Naive B cell (primary cell): Measurements from ENCODE around the gene ABHD2. TPM values are rescaled to one million over a fixed set of nuclear protein-coding genes. Genes with fewer than 3 reads are reported as not detected.

Experiments used
- ATAC-seq, 2 donors: fragments of 150-1000 bp; cut with Tn5 transposase; 2 replicates each; pipeline ENCODE4 v1.10.0; 2021; ENCODE audit warnings: low read depth in 2 of 2, mild to moderate bottlenecking in 2 of 2, moderate library complexity in 2 of 2
- DNase-seq: peaks from one replicate; pipeline ENCODE4 v3.0.0; 2022
- H3K27ac Mint-ChIP-seq, 6 donors: one replicate each; pipeline ENCODE4 v1.8.0; 2020 to 2022; ENCODE audit warnings: mild to moderate bottlenecking in 6 of 6, mixed read lengths in 6 of 6, moderate library complexity in 5 of 6, inconsistent platforms in 2 of 6
- H3K27me3 Mint-ChIP-seq, 3 donors: one replicate each; pipeline ENCODE4 v1.8.0; 2021 to 2022; ENCODE audit warnings: mixed read lengths in 3 of 3, mild to moderate bottlenecking in 1 of 3
- H3K36me3 Mint-ChIP-seq, 2 donors: one replicate each; pipeline ENCODE4 v1.8.0; 2020 to 2022; ENCODE audit warnings: mixed read lengths in 2 of 2, inconsistent platforms in 1 of 2, mild to moderate bottlenecking in 1 of 2
- H3K4me1 Mint-ChIP-seq, 3 donors: one replicate each; pipeline ENCODE4 v1.8.0; 2020 to 2022; ENCODE audit warnings: mixed read lengths in 3 of 3, inconsistent platforms in 1 of 3, mild to moderate bottlenecking in 1 of 3, moderate library complexity in 1 of 3
- H3K4me3 Mint-ChIP-seq, 8 donors: one replicate each; pipeline ENCODE4 v1.8.0; 2020 to 2022; ENCODE audit warnings: mild to moderate bottlenecking in 8 of 8, mixed read lengths in 8 of 8, moderate library complexity in 8 of 8, inconsistent platforms in 2 of 8
- H3K9me3 Mint-ChIP-seq, 7 donors: one replicate each; pipeline ENCODE4 v1.8.0; 2020 to 2022; ENCODE audit warnings: mixed read lengths in 7 of 7, mild to moderate bottlenecking in 5 of 7, inconsistent platforms in 2 of 7, moderate library complexity in 1 of 7
- polyA plus RNA-seq, 6 donors: library from polyadenylated mRNA; unstranded; fragments of 300-500 nt; fragmentation: Illumina TruSeq; gene quantifications; one replicate each; pipeline ENCODE4 v1.2.3, GENCODE V29; 2021; ENCODE audit warnings: low read depth in 6 of 6

Gene ABHD2
- polyA plus RNA-seq, 6 donors from 2014 or later, result 5.4 to 17.6 (median 12.1) TPM

DNA sequence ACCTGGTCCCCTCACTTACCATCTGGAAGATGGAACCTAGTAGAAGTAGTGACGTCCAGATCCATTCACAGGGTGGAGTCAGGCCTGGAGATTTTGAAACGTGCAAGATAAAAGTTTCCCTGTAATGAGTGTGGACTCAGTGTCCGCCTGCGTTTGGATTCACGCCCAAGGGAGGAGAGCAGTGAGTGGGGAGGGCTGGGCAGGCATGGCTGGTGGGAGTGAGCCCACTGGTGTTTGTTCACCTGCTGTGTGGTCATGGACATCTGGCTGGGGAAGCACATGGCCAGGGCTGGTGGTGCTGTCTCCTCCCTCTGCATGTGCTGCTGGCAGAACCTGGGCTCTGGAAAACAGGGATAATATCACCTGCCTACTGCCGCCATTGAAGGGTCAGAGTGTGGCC, 96.1 kb downstream of the ABHD2 start:
- Mint-ChIP-seq H3K27ac (no peak overlapping the region), H3K36me3 (peaks cover 15 to 21% of the 10 kb centered on the region in 2 donors), H3K4me1 (no peaks in the 10 kb centered on the region), H3K27me3 (no peaks in the 10 kb centered on the region), H3K9me3 (no peaks in the 10 kb centered on the region), H3K4me3 (peak overlapping the region in 1 of 8 donors; percentile 15)
- ATAC-seq (no peak), DNase-seq (no peak)

DNA sequence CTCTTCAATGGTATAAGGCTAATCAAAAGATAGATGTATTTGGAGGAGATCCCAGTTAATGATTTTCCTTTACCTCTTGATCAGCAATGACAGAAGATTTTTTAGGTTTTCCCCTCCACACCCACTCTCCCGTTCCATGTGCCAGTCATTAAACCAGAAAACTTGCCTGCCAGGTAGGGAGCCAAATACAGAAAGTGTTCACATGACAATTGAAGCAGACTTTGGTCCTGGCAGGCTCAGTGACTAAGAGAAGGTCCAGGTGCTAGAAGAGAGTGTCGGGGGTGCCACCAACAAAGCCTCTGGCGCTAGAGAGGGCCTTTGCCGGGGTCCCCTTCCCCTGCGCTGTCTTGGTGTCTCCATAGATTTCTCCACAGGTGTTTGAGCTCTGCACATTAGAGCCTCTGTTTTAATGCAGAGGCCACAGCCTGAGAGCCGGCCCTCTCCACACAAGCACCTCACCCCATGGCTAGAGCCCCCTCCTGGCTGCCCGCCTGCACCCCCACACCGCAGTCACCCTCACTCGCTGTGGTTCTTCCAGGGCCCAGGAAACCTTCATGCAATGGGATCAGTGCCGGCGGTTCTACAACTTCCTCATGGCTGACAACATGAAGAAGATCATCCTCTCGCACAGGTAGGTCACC, 96.8 kb downstream of the ABHD2 start:
- DNase-seq (no peak), ATAC-seq (no peak)
- no peaks in the 10 kb centered on the region for H3K4me1 Mint-ChIP-seq
- H3K9me3 Mint-ChIP-seq, result no peaks in the 10 kb centered on the region
- peaks cover 20 to 21% of the 10 kb centered on the region in 2 donors for H3K36me3 Mint-ChIP-seq
- no peaks in the 10 kb centered on the region for H3K27me3 Mint-ChIP-seq
- no peak overlapping the region for H3K27ac Mint-ChIP-seq
- H3K4me3 Mint-ChIP-seq, result no peak overlapping the region

DNA sequence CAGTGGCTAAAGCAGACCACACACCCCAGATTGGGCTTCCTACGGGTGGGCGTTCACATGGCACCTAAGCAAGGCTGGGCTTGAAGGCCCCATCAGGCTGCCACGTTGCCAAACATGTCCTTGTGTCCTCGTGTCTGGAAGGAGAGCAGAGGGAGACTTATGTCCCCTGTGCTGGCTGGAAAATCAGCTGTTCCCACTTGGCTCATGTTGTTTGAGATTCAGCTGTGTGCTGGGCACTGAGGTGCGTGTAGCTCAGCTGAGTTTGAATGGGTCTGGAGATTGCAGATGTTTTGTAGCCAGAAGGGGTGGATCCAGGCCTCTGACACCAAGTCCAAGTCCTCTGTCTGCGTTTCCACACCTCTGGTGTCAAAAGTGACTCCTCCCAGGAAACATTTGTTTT, 98.5 kb downstream of the ABHD2 start:
- Mint-ChIP-seq H3K36me3 (peaks cover 25 to 31% of the 10 kb centered on the region in 2 donors), H3K4me3 (no peak overlapping the region)

DNA sequence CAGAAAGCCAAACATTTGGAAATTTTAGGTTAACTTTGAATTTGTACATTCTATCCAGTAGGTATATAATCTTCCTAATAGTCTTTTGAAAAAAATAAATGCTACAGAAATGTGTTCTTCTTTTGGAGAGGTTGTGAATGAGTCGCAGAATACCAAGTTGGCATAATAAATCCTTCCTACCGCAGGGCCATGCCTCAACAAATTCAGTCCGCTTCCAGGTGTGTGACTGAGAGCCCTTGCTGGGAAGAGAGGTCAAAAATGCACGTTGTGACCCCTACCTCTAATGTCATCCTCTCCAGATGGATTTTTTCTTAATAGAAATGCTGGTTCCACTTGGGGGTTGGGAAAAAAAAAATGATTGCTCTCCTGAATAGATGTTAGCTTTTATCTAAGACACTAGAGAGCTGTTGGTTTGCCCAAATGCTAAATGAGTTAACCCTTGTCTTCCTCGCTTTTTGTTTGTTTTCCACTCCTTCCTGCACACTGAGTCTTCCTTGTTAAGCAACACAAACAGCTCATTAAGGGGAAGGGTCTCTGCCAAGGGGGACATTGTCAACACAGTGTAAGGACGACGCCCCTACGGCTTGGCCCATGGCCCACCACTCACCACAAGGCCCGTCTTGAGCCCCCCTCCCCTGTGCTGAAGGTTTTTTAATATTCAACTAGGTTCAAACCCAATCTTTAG, 99.2 kb downstream of the ABHD2 start:
- Mint-ChIP-seq H3K4me3 (no peak overlapping the region), H3K27ac (no peak overlapping the region), H3K4me1 (no peaks in the 10 kb centered on the region), H3K9me3 (no peaks in the 10 kb centered on the region), H3K27me3 (no peaks in the 10 kb centered on the region), H3K36me3 (peaks cover 28 to 37% of the 10 kb centered on the region in 2 donors)
- no peak for DNase-seq
- ATAC-seq, result no peak

More for the DNA sequence above, 98.5 kb downstream of the ABHD2 start:
- H3K27ac Mint-ChIP-seq, result no peak overlapping the region
- ATAC-seq (no peak), DNase-seq (no peak)
- H3K4me1 Mint-ChIP-seq, result no peaks in the 10 kb centered on the region
- H3K27me3 Mint-ChIP-seq, result no peaks in the 10 kb centered on the region
- no peaks in the 10 kb centered on the region for H3K9me3 Mint-ChIP-seq

DNA sequence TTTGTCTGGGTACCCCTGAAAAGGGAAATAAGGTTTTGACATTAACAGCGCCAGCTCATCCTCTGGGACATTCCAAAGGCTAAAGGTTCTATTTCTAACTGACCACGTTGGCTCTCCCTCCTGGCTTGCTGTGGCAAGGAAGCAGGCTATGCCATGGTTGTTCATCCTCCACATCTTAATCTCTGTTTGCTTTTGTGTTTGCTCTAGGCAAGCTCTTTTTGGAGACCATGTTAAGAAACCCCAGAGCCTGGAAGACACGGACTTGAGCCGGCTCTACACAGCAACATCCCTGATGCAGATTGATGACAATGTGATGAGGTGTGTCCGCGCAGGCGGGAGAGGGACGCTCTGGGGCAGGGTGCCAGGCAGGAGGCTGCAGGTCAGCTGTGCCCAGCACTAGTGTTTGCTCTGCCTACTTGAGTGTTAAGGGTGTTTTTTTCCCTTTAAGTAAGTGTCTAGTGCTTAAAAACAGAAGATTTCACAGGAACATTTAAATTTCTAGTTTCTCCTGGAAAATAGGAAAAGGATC, 99.8 kb downstream of the ABHD2 start:
- ATAC-seq (no peak), DNase-seq (no peak)
- Mint-ChIP-seq H3K36me3 (peaks cover 33 to 39% of the 10 kb centered on the region in 2 donors), H3K4me1 (no peaks in the 10 kb centered on the region), H3K9me3 (no peaks in the 10 kb centered on the region), H3K4me3 (no peak overlapping the region), H3K27me3 (no peaks in the 10 kb centered on the region), H3K27ac (no peak overlapping the region)

DNA sequence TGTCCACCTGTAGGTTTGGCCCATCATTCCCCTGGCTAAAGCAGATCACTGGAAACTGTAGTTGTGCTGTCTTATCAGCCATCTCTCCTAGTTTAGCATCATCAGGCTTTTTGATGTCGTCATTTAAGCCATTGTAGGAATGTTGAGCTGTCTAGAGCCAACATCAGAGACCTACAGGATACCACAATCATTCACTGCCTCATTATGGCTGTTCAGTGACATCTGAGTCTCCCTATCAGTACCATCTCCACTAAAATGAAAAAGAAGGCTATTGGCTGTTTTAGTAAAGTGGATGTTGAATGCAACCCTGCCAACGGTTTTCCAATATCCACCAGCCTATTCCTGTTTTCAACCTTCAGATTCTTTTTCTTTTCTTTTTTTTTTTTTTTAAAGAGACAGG, 103.9 kb downstream of the ABHD2 start:
- Mint-ChIP-seq H3K4me3 (no peak overlapping the region), H3K36me3 (peaks cover 44 to 47% of the 10 kb centered on the region in 2 donors), H3K27ac (peak overlapping the region in 1 of 6 donors; percentile 8), H3K9me3 (no peaks in the 10 kb centered on the region), H3K27me3 (no peaks in the 10 kb centered on the region), H3K4me1 (no peaks in the 10 kb centered on the region)
- DNase-seq (no peak), ATAC-seq (no peak)

DNA sequence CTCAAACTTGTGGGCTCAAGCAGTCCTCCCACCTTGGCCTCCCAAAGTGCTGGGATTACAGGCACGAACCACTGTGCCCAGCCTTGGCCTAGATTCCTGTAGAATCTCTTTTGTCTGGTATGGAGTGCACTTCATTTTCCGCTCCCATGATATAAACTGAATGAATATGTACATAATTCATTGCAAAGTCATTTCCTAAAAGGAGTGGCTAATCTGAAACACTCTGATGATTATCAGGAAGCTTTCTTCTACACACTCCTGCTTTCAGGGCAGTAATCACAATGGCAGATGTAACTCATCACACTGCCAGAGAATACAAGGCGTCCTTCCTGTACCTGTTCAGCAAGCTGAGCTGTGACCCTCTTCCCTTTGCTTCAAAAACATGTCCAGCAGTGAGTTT, 104.5 kb downstream of the ABHD2 start:
- H3K9me3 Mint-ChIP-seq, result no peaks in the 10 kb centered on the region
- H3K27ac Mint-ChIP-seq, result no peak overlapping the region
- DNase-seq (no peak), ATAC-seq (no peak)
- peaks cover 46 to 51% of the 10 kb centered on the region in 2 donors for H3K36me3 Mint-ChIP-seq
- H3K4me1 Mint-ChIP-seq, result no peaks in the 10 kb centered on the region
- no peaks in the 10 kb centered on the region for H3K27me3 Mint-ChIP-seq
- no peak overlapping the region for H3K4me3 Mint-ChIP-seq

DNA sequence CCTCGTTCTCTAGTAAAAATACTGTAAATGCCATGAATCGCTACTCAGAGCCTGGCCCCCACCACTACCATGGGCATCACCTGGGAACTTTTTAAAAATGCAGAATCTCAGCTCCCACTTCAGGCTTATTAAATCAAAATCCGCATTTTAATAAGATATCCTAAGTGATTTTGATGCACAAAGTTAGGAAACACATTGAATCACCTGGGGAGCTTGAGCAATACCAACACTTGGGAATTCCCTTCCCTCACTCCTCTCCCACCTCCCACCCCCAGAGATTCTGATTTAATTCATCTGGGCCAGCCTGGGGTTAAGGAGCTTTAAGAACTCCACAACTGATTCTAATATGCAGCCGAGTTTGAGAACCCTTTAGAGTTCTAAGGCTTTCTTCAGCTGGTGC, 106.4 kb downstream of the ABHD2 start:
- Mint-ChIP-seq H3K4me1 (no peaks in the 10 kb centered on the region), H3K27ac (no peak overlapping the region), H3K9me3 (no peaks in the 10 kb centered on the region), H3K36me3 (peaks cover 38 to 42% of the 10 kb centered on the region in 2 donors), H3K27me3 (no peaks in the 10 kb centered on the region), H3K4me3 (no peak overlapping the region)
- no peak for DNase-seq
- no peak for ATAC-seq

DNA sequence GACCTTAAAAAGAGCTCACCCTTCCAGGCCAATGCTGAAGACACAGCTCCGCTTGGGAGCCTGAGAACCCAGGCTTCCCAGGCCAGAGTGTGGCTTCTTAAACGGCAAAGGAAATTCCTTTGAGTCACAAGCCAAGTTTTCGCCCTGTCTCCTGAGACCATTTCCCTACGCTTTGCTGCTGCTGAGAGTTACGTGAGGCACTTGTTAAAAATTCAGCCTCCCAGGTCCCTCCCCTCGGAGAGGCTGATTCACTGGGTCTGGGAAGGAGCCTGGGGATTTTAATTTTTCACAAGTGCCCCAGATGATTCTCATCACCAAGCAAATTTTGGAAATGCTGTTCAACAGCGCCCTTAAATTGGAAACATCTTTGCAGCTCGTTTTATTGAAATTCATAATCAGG, 107.6 kb downstream of the ABHD2 start:
- no peak overlapping the region for H3K4me3 Mint-ChIP-seq
- ATAC-seq, result no peak
- H3K36me3 Mint-ChIP-seq, result peaks cover 34 to 37% of the 10 kb centered on the region in 2 donors
- no peak for DNase-seq
- H3K4me1 Mint-ChIP-seq, result no peaks in the 10 kb centered on the region
- H3K9me3 Mint-ChIP-seq, result no peaks in the 10 kb centered on the region
- H3K27ac Mint-ChIP-seq, result peak overlapping the region in 1 of 6 donors; percentile 43
- no peaks in the 10 kb centered on the region for H3K27me3 Mint-ChIP-seq

DNA sequence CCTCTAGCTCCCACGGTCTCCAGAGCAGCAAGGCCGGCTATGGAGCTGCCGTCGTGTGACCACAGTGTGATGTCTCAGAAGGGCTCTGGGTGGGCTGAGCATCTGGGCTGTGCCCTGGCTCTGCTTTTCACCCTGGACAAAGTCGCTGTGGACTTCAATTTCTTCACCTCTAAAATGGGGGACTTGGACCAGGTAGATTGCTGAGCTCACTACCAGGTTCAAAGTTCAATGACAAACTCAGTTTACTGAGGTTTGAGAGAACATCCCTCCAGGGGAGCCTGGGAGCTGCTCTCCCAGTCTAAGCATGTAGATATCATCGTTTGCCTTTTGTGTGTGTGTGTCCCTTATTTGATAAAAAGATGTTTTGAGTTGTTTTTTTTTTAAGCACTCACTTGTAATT, 108.0 kb downstream of the ABHD2 start:
- no peak for ATAC-seq
- H3K4me1 Mint-ChIP-seq, result no peaks in the 10 kb centered on the region
- H3K9me3 Mint-ChIP-seq, result no peaks in the 10 kb centered on the region
- peak overlapping the region in 1 of 6 donors; percentile 63 for H3K27ac Mint-ChIP-seq
- H3K36me3 Mint-ChIP-seq, result peaks cover 33 to 37% of the 10 kb centered on the region in 2 donors
- H3K4me3 Mint-ChIP-seq, result no peak overlapping the region
- DNase-seq, result no peak
- no peaks in the 10 kb centered on the region for H3K27me3 Mint-ChIP-seq

DNA sequence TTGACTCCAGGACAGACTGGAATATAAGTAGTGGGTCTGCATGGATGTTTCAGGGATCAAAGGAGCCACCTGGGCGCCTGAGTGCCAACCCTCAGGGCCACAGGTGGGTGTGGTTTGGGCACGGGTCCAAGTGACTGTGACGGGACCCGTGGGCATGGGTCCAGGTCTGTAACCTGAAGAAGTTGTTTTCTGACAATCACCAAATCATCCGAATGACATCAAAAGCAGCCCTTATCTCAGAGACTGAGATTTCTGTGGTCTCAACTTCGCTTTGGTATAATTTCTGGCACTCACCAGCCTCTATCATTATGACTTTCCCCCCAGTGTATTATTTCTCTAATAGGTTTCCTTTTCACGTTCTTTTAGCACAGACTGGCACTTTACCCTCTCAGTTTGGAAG, 108.7 kb downstream of the ABHD2 start:
- no peak overlapping the region for H3K4me3 Mint-ChIP-seq
- no peaks in the 10 kb centered on the region for H3K27me3 Mint-ChIP-seq
- ATAC-seq (no peak), DNase-seq (no peak)
- H3K4me1 Mint-ChIP-seq, result no peaks in the 10 kb centered on the region
- peaks cover 30 to 33% of the 10 kb centered on the region in 2 donors for H3K36me3 Mint-ChIP-seq
- no peaks in the 10 kb centered on the region for H3K9me3 Mint-ChIP-seq
- H3K27ac Mint-ChIP-seq, result no peak overlapping the region

DNA sequence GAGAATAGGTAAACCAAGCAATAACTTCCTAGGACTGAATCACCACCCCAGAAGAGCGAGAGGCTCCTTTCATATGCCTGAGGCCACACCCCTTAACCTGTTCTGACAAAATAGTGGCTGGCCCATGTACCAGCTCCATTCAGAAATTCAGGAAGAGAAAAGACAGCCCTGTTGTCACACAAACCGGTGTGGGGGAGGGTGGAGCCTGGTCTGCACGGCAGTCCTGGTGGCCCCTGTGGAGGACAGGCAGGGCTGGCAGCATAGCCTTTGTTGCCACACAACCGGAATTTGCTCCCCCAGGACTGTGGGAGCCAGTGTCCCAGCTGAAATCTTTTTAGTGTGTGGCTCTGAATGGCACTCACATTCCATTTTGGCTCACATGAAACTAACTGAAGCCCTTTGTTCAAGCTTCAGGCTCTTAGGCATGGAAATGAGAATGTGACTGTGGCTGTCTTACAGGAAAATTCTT, 109.3 kb downstream of the ABHD2 start:
- Mint-ChIP-seq H3K4me1 (no peaks in the 10 kb centered on the region), H3K9me3 (no peaks in the 10 kb centered on the region), H3K27me3 (no peaks in the 10 kb centered on the region), H3K36me3 (peaks cover 29 to 30% of the 10 kb centered on the region in 2 donors), H3K4me3 (peak overlapping the region in 1 of 8 donors; percentile 22), H3K27ac (no peak overlapping the region)
- ATAC-seq, result no peak
- DNase-seq, result no peak

DNA sequence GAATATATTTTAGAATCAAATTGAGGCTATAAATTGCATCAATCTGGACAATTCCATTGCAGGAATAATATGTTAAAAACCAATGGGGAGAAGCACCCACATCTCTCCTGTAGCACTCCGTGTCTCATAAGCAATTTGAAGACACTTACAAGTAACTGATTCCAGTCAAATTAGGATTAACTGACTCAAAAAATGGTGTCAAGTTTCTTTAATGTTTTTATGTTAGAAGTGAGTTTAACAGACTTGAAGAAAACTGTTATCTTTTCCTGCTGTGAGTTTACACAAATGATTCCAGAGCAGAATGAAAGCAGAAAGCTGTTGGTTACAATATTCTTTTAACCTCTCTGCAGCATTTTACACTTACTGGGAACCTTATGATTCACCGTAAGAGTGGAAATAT, 109.9 kb downstream of the ABHD2 start:
- ATAC-seq (no peak), DNase-seq (no peak)
- peaks cover 22 to 26% of the 10 kb centered on the region in 2 donors for H3K36me3 Mint-ChIP-seq
- H3K4me3 Mint-ChIP-seq, result no peak overlapping the region
- no peak overlapping the region for H3K27ac Mint-ChIP-seq
- H3K27me3 Mint-ChIP-seq, result no peaks in the 10 kb centered on the region
- no peaks in the 10 kb centered on the region for H3K4me1 Mint-ChIP-seq
- no peaks in the 10 kb centered on the region for H3K9me3 Mint-ChIP-seq

DNA sequence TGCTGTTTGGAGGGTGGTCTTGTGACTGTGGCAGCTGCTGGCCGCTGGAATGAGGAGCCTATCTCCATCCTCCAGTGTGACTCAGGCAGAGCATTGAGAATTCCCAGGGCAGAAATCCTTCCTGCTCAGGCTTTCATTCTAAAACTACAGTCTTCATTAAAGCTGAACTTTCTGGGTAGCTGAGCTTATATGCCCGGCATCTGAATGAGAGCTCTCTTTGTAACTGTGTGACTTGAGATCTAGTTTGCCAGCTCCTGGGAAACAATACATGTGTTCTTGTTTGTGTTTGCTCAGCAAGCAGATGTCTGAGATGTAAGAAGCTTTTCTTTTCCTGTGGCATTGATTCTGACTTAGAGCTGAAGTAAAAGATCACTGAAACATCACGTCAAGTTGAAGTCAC, 110.7 kb downstream of the ABHD2 start:
- no peak for ATAC-seq
- Mint-ChIP-seq H3K27ac (peak overlapping the region in 1 of 6 donors; percentile 24), H3K27me3 (no peaks in the 10 kb centered on the region), H3K9me3 (no peaks in the 10 kb centered on the region), H3K36me3 (peaks cover 21 to 22% of the 10 kb centered on the region in 2 donors), H3K4me1 (peaks cover 0 to 4% (median 0%) of the 10 kb centered on the region in 3 donors), H3K4me3 (no peak overlapping the region)
- DNase-seq, result no peak
